Measurements from ENCODE around the gene ITGA11. TPM values are rescaled to one million over a fixed set of nuclear protein-coding genes. Genes with fewer than 3 reads are reported as not detected.

ITGA11 gene
- total RNA-seq, 1 donor from 2014 or later, result 7.0 TPM

GRCh38 chr15:68368731-68369435 is 63.1 kb downstream of the ITGA11 start:
- no peak for TF ChIP-seq CTCF (IDR thresholded peaks at IDR 0.05; ENCODE audit: insufficient read depth, low read length, poor library complexity, severe bottlenecking)
- H3K27me3 ChIP-seq (ENCODE audit: control insufficient read depth, insufficient read depth, low read length), result no peaks in the 10 kb centered on the region
- no peak overlapping the region for H3K4me3 ChIP-seq (ENCODE audit: low read depth, low read length)
- no peaks in the 10 kb centered on the region for H3K36me3 ChIP-seq (ENCODE audit: control insufficient read depth, insufficient read depth, low read length)
- no peak for DNase-seq (ENCODE audit: low read depth)

- DNase-seq (ENCODE audit: low read depth), result no peak
- no peak overlapping the region for H3K4me3 ChIP-seq (ENCODE audit: low read depth, low read length)
- TF ChIP-seq CTCF (IDR thresholded peaks at IDR 0.05; ENCODE audit: insufficient read depth, low read length, poor library complexity, severe bottlenecking), result no peak
Observed at GRCh38 chr15:68367992-68368391, 64.0 kb downstream of the ITGA11 start.

DNA sequence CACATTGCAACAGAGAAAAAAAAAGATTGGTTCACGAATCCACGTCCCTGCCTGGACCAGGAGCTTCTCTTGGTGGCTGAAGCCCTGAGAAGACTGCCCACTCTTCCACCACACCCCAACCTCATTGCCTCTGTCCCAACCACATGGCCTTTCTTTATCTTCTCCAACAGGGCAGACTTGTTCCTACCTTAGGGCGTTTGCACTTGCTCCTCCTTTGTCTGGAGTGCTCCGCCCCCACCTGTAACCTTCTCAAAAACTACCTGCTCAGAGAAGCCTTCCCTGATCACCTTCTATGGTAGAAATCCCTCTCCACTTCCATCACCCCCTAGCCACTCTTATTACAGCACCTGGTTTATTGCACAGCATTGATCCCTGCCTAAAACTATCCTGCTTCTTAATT is 64.7 kb downstream of the ITGA11 start:
- Histone ChIP-seq H3K4me3 (ENCODE audit: low read depth, low read length) (no peak overlapping the region), H3K27me3 (ENCODE audit: control insufficient read depth, insufficient read depth, low read length) (no peaks in the 10 kb centered on the region), H3K36me3 (ENCODE audit: control insufficient read depth, insufficient read depth, low read length) (no peaks in the 10 kb centered on the region)
- TF ChIP-seq CTCF (IDR thresholded peaks at IDR 0.05; ENCODE audit: insufficient read depth, low read length, poor library complexity, severe bottlenecking), result no peak
- no peak for DNase-seq (ENCODE audit: low read depth)

More at GRCh38 chr15:68367992-68368391, 64.0 kb downstream of the ITGA11 start:
- no peaks in the 10 kb centered on the region for H3K27me3 ChIP-seq (ENCODE audit: control insufficient read depth, insufficient read depth, low read length)
- H3K36me3 ChIP-seq (ENCODE audit: control insufficient read depth, insufficient read depth, low read length), result no peaks in the 10 kb centered on the region

DNA sequence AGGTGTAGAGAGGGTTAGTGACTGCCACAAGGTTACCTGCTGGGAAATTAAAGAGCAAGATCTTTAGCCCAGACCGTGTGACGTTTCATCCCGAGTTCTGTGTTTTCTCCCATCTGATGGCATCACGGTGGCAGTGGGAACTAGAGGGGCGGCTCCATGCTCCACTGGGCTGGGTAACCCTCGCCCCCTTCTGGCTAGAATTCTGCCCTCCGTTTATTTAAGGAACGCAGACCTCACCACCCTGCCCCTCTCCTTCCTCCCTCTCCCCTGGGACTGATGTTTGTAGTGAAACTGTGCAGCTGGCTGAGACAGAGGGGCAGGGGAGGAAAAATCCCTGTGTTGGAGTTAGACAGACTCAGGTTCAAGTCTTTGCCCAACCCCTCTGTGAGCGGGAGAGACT is 65.6 kb downstream of the ITGA11 start:
- DNase-seq (ENCODE audit: low read depth), result no peak
- Histone ChIP-seq H3K4me3 (ENCODE audit: low read depth, low read length) (no peak overlapping the region), H3K27me3 (ENCODE audit: control insufficient read depth, insufficient read depth, low read length) (no peaks in the 10 kb centered on the region), H3K36me3 (ENCODE audit: control insufficient read depth, insufficient read depth, low read length) (no peaks in the 10 kb centered on the region)
- TF ChIP-seq CTCF (IDR thresholded peaks at IDR 0.05; ENCODE audit: insufficient read depth, low read length, poor library complexity, severe bottlenecking), result peak; percentile 6

- no peak for DNase-seq (ENCODE audit: low read depth)
- Histone ChIP-seq H3K36me3 (ENCODE audit: control insufficient read depth, insufficient read depth, low read length) (no peaks in the 10 kb centered on the region), H3K4me3 (ENCODE audit: low read depth, low read length) (no peak overlapping the region), H3K27me3 (ENCODE audit: control insufficient read depth, insufficient read depth, low read length) (no peaks in the 10 kb centered on the region)
- TF ChIP-seq CTCF (IDR thresholded peaks at IDR 0.05; ENCODE audit: insufficient read depth, low read length, poor library complexity, severe bottlenecking), result no peak
Observed at GRCh38 chr15:68365770-68366169, 66.2 kb downstream of the ITGA11 start.
